ENCODE data around the gene KCNIP4. TPM values are rescaled to one million over a fixed set of nuclear protein-coding genes. Genes with fewer than 3 reads are reported as not detected.

Gene KCNIP4
- total and polyA plus RNA-seq, 10 donors, result not detected

DNA sequence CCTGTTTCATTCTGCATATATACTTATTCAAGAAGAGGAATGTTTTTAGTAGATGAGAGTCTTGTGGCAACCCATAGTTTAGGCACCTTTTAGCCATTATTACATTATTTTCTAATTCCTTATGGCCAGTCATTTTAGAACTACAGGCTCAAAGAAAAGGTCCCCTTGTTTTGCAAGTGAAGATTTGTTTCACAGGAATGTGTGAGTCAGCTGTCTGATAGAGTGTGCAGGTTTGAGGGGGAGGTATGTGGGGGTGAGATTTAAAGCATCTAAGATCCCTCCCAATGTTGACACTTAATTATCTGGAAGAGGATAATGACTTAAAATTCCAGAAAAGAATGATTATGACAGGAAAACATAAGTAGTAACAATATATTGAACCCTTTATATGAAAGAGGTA is 495.6 kb downstream of the KCNIP4 start:
- TF ChIP-seq, protein P1, sequence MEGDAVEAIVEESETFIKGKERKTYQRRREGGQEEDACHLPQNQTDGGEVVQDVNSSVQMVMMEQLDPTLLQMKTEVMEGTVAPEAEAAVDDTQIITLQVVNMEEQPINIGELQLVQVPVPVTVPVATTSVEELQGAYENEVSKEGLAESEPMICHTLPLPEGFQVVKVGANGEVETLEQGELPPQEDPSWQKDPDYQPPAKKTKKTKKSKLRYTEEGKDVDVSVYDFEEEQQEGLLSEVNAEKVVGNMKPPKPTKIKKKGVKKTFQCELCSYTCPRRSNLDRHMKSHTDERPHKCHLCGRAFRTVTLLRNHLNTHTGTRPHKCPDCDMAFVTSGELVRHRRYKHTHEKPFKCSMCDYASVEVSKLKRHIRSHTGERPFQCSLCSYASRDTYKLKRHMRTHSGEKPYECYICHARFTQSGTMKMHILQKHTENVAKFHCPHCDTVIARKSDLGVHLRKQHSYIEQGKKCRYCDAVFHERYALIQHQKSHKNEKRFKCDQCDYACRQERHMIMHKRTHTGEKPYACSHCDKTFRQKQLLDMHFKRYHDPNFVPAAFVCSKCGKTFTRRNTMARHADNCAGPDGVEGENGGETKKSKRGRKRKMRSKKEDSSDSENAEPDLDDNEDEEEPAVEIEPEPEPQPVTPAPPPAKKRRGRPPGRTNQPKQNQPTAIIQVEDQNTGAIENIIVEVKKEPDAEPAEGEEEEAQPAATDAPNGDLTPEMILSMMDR (IDR thresholded peaks at IDR 0.05 in 8 of 11, conservative IDR thresholded peaks at IDR 0.05 in 3 of 11), result no peak
- TF ChIP-seq POLR2AphosphoS5 (IDR thresholded peaks at IDR 0.05) (no peak), POLR2A (IDR thresholded peaks at IDR 0.05) (no peak)
- no peaks in the 10 kb centered on the region for H3K4me1 ChIP-seq
- intact Hi-C loops (cut with DNase I; ENCODE audit: low total_unique reads), result no loop called here

DNA sequence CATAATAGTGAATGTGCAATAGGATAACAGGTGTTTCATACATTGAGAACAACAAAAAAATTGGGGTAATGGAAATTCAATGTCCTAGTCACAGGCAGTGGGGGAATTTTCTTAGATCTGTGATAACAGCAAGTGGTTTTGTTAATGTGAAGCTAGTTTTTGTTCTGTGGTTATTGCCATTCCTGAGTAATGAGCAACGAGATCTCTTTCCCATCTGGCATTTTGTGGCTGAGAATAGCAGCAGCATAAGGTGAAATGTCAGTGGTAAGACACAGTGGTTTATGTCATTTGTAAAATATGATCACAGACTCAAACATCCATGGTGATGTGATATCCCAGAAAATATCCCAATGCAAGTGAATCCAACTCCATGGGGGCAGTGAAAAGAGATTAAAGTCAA is 497.5 kb downstream of the KCNIP4 start:
- no peaks in the 10 kb centered on the region for H3K4me1 ChIP-seq
- WGBS, 5 donors, result 39 to 58% (median 46%) methylated on average over 1 of the region's 1 CpG
- TF ChIP-seq POLR2A (IDR thresholded peaks at IDR 0.05) (no peak), POLR2AphosphoS5 (IDR thresholded peaks at IDR 0.05) (no peak)
- TF ChIP-seq, protein P1 (IDR thresholded peaks at IDR 0.05 in 8 of 11, conservative IDR thresholded peaks at IDR 0.05 in 3 of 11), result no peak

More for the DNA sequence above, 495.6 kb downstream of the KCNIP4 start:
- Histone ChIP-seq H3K4me3 (no peak overlapping the region), H3K27ac (no peak overlapping the region), H3K9me3 (no peaks in the 10 kb centered on the region), H3K27me3 (replicated peaks in 1 of 7) (no peaks in the 10 kb centered on the region), H3K36me3 (no peaks in the 10 kb centered on the region)
- no peak for DNase-seq

DNA sequence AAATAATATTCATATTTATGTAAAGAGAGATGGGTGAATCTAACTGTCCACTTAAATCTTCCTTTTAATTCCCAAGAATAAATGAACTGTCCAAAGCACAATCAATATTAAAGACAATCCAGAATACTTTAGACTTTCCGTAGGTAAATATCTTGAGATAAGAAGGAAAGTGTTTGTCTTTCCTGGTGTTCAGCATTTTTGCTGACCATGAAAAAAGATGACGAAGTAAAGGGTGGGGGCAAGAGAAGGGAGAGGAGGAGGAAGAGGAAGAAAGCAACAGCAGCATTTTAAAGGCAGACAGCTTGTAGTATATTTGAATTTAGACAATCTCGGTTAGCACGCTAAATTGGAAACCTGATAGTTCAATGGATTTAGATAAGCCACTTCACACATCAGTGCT is 498.2 kb downstream of the KCNIP4 start:
- peaks cover 0 to 4% (median 0%) of the 10 kb centered on the region in 8 donors for H3K9me3 ChIP-seq
- TF ChIP-seq, protein P1 (IDR thresholded peaks at IDR 0.05 in 8 of 11, conservative IDR thresholded peaks at IDR 0.05 in 3 of 11), result no peak
- TF ChIP-seq POLR2AphosphoS5 (IDR thresholded peaks at IDR 0.05) (no peak), POLR2A (IDR thresholded peaks at IDR 0.05) (no peak)
- intact Hi-C loops (cut with DNase I; ENCODE audit: low total_unique reads), result no loop called here
- H3K4me1 ChIP-seq, result no peaks in the 10 kb centered on the region
- H3K4me3 ChIP-seq, result no peak overlapping the region
- no peaks in the 10 kb centered on the region for H3K27me3 ChIP-seq (replicated peaks in 1 of 7)
- DNase-seq, result no peak
- H3K27ac ChIP-seq, result no peak overlapping the region
- WGBS, 5 donors, result 63 to 78% (median 70%) methylated on average over 4 of the region's 4 CpGs
- no peaks in the 10 kb centered on the region for H3K36me3 ChIP-seq

More for the DNA sequence above, 497.5 kb downstream of the KCNIP4 start:
- no peaks in the 10 kb centered on the region for H3K36me3 ChIP-seq
- no peak overlapping the region for H3K4me3 ChIP-seq
- intact Hi-C loops (cut with DNase I; ENCODE audit: low total_unique reads), result no loop called here
- no peak for DNase-seq
- peaks cover 0 to 4% (median 0%) of the 10 kb centered on the region in 8 donors for H3K9me3 ChIP-seq
- H3K27ac ChIP-seq, result no peak overlapping the region
- H3K27me3 ChIP-seq (replicated peaks in 1 of 7), result no peaks in the 10 kb centered on the region

DNA sequence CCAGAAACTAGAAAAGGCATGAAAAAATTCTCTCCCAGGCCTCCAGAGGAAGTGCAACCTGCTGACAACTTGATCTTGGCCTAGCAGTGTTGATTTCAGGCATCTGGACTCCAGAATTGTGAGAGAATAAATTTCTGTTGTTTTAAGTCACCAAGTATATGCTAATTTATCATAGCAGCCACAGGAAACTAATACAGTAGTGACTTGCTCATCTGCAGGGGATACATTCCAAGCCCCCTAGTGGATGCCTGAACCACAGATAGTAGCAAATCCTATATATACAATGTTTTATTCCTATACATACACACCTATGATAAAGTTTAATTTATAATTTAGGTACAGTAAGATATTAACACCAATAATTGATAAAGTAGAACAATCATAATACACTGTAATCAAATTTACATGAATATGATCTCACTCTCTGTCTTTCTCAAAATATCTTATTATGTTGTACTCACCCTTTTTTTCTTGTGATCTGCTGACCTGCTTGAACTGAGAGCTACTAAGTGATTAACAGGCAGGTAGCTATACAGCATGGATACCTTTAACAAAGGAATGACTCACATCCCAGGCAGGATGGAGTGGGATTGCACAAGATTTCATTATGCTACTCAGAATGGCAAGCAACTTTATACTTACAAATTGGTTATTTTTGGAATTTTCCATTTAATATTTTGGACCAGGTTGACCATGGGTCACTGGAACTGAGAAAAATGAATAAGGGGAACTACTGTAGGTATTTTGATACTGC is 501.1 kb downstream of the KCNIP4 start:
- DNase-seq, result no peak
- Histone ChIP-seq H3K4me3 (no peak overlapping the region), H3K27me3 (replicated peaks in 1 of 7) (no peaks in the 10 kb centered on the region), H3K9me3 (peaks cover 0 to 4% (median 0%) of the 10 kb centered on the region in 8 donors), H3K4me1 (no peaks in the 10 kb centered on the region), H3K36me3 (no peaks in the 10 kb centered on the region), H3K27ac (no peak overlapping the region)
- TF ChIP-seq, protein P1 (IDR thresholded peaks at IDR 0.05 in 8 of 11, conservative IDR thresholded peaks at IDR 0.05 in 3 of 11), result no peak
- intact Hi-C loops (cut with DNase I; ENCODE audit: low total_unique reads), result no loop called here
